ENCODE data around the gene PRLR. TPM values are rescaled to one million over a fixed set of nuclear protein-coding genes. Genes with fewer than 3 reads are reported as not detected.

The PRLR gene
- total and polyA plus RNA-seq, 10 of the 15 experiments (the other 5 are each of a cell fraction or from before 2014, with no cell fraction given): 0.03 to 8.1 (median 0.20) TPM

GRCh38 chr5:35145691-35146317 is 84.5 kb downstream of the PRLR start:
- SMC1A ChIA-PET (ENCODE audit: uncharacterized antibody, unreplicated experiment): interaction anchor here (0.8 to 1.0 kb wide), 3 partner anchors 9 to 13 kb away, joined by 3 read pairs; no protein-coding TSS in a partner anchor
- Histone ChIP-seq H3K27me3 (replicated peaks in 1 of 2; ENCODE audit: control insufficient read depth in 2 of 2, insufficient read depth in 2 of 2, low read length in 1 of 2) (no peaks in the 10 kb centered on the region), H3K9ac (ENCODE audit: control insufficient read depth, insufficient read depth, low read length) (no peak overlapping the region), H3K9me3 (replicated peaks; ENCODE audit: control insufficient read depth, insufficient read depth, low read length) (no peaks in the 10 kb centered on the region), H3K4me1 (ENCODE audit: control insufficient read depth, insufficient read depth, low read length) (no peaks in the 10 kb centered on the region), H3K36me3 (ENCODE audit: control insufficient read depth in 2 of 2, insufficient read depth in 2 of 2, low read length in 1 of 2) (no peaks in the 10 kb centered on the region), H3K79me2 (ENCODE audit: control insufficient read depth, insufficient read depth, low read length) (no peaks in the 10 kb centered on the region), H3K27ac (ENCODE audit: control insufficient read depth, insufficient read depth) (no peak overlapping the region), H4K20me1 (ENCODE audit: control insufficient read depth, insufficient read depth) (no peaks in the 10 kb centered on the region), H3K4me2 (ENCODE audit: control insufficient read depth, insufficient read depth) (no peak overlapping the region), H3K4me3 (no peak overlapping the region), H2AFZ (ENCODE audit: control insufficient read depth, low read depth, low read length) (no peak overlapping the region)
- no peak for DNase-seq (ENCODE audit: low read depth, low spot score)
- in situ Hi-C loops (cut with MboI) (no loop called here), intact Hi-C loops (cut with micrococcal nuclease; ENCODE audit: unreplicated experiment) (no loop called here)
- ATAC-seq: no peak
- WGBS (ENCODE audit: insufficient coverage, insufficient replicate concordance, low lambda C conversion rate, missing lambda C conversion rate): 0% methylated on average over 2 of the region's 2 CpGs
- no peak for FAIRE-seq
- CTCF ChIA-PET: interaction anchor here (0.9 to 1.4 kb wide), 3 partner anchors 11 to 24 kb away, joined by 3 read pairs; no protein-coding TSS in a partner anchor
- POLR2A ChIA-PET: no interaction called here
- RAD21 ChIA-PET (ENCODE audit: unreplicated experiment): no interaction called here
- BruUV-seq (replicated peaks): no TSS peak
- TF ChIP-seq NFIC (IDR thresholded peaks at IDR 0.05; ENCODE audit: low read depth, low read length) (no peak), MYB (IDR thresholded peaks at IDR 0.05; ENCODE audit: borderline replicate concordance, low read depth, low read length) (no peak), ZNF592 (IDR thresholded peaks at IDR 0.05) (no peak), FOXK2 (IDR thresholded peaks at IDR 0.05) (no peak), NRF1 (conservative IDR thresholded peaks at IDR 0.05; ENCODE audit: low read depth, low read length) (no peak), ZBTB11 (CRISPR knock-in tag; IDR thresholded peaks at IDR 0.05) (no peak), SIN3A (IDR thresholded peaks at IDR 0.05; ENCODE audit: low read depth, low read length) (no peak), PKNOX1 (IDR thresholded peaks at IDR 0.05) (no peak), ZNF274 (IDR thresholded peaks at IDR 0.05; ENCODE audit: insufficient read depth, insufficient read length) (no peak), HDAC6 (IDR thresholded peaks at IDR 0.05; ENCODE audit: unreplicated experiment) (no peak), RCOR1 (conservative IDR thresholded peaks at IDR 0.05; ENCODE audit: low read depth, low read length) (no peak)
